ENCODE measurements around the gene TMEM61.
"Not testable (repeated sequence)": the region's sequence is repeated elsewhere in the genome, so short reads cannot be mapped to it uniquely, and the experiment has no call there.

The TMEM61 gene

GRCh38 chr1:54962612-54963395 lies 17.6 kb upstream of the TMEM61 start:
- no peak for DNase-seq (ENCODE audit: low spot score)

GRCh38 chr1:54963829-54964228 lies 16.6 kb upstream of the TMEM61 start:
- DNase-seq (ENCODE audit: low spot score) = not testable (repeated sequence)

GRCh38 chr1:54965624-54966340 lies 14.6 kb upstream of the TMEM61 start:
- no peak for DNase-seq (ENCODE audit: low spot score)

GRCh38 chr1:54967372-54967771 lies 13.1 kb upstream of the TMEM61 start:
- no peak for DNase-seq (ENCODE audit: low spot score)

- DNase-seq (ENCODE audit: low spot score) = no peak
These were observed 11.9 kb upstream of the TMEM61 start for GRCh38 chr1:54968551-54968950.

GRCh38 chr1:54969879-54970278 lies 10.5 kb upstream of the TMEM61 start:
- no peak for DNase-seq (ENCODE audit: low spot score)

GRCh38 chr1:54970901-54971300 lies 9.5 kb upstream of the TMEM61 start:
- DNase-seq (ENCODE audit: low spot score) = no peak

GRCh38 chr1:54971317-54971791 lies 9.1 kb upstream of the TMEM61 start:
- no peak for DNase-seq (ENCODE audit: low spot score)

- no peak for DNase-seq (ENCODE audit: low spot score)
These were observed 8.0 kb upstream of the TMEM61 start for GRCh38 chr1:54972436-54972835.

- DNase-seq (ENCODE audit: low spot score) = no peak
These were observed 7.1 kb upstream of the TMEM61 start for GRCh38 chr1:54973205-54973921.

GRCh38 chr1:54975356-54976108 lies 4.9 kb upstream of the TMEM61 start:
- no peak for DNase-seq (ENCODE audit: low spot score)

GRCh38 chr1:54976747-54977146 lies 3.7 kb upstream of the TMEM61 start:
- no peak for DNase-seq (ENCODE audit: low spot score)

GRCh38 chr1:54977533-54978297 lies 2.7 kb upstream of the TMEM61 start:
- DNase-seq (ENCODE audit: low spot score) = no peak

GRCh38 chr1:54978528-54979326 lies 1.7 kb upstream of the TMEM61 start:
- no peak for DNase-seq (ENCODE audit: low spot score)

- no peak for DNase-seq (ENCODE audit: low spot score)
These were observed 1.0 kb upstream of the TMEM61 start for GRCh38 chr1:54979327-54979891.

- no peak for DNase-seq (ENCODE audit: low spot score)
These were observed 341 bp upstream of the TMEM61 start for GRCh38 chr1:54980046-54980527.

- no peak for DNase-seq (ENCODE audit: low spot score)
These were observed 1.0 kb downstream of the TMEM61 start for GRCh38 chr1:54981466-54981865.

- no peak for DNase-seq (ENCODE audit: low spot score)
These were observed 2.3 kb downstream of the TMEM61 start for GRCh38 chr1:54982739-54983138.

GRCh38 chr1:54984131-54984842 lies 3.9 kb downstream of the TMEM61 start:
- DNase-seq (ENCODE audit: low spot score) = no peak

All from SK-N-DZ (cell line).